Astrocyte (in vitro differentiated cells and primary cell): Measurements from ENCODE around the gene PREX1. TPM values are rescaled to one million over a fixed set of nuclear protein-coding genes. Genes with fewer than 3 reads are reported as not detected.

Experiments
- DNase-seq: peaks from one replicate; pipeline ENCODE4 v3.0.0-alpha.2; 2010; ENCODE audit warnings: low read depth
- FAIRE-seq: peaks from 2 replicates; lab custom pipeline; 2011; peaks lifted over from hg19 to GRCh38; lab: Jason Lieb, UNC
- H2AFZ ChIP-seq: 2 replicates; pipeline ENCODE4 v1.6.0; 2012; ENCODE audit warnings: low read depth, low read length, inconsistent platforms
- H3K27ac ChIP-seq: 2 replicates; pipeline ENCODE4 v1.5.1; 2011; ENCODE audit warnings: low read depth, low read length, inconsistent platforms
- H3K27me3 ChIP-seq: 2 replicates; pipeline ENCODE4 v1.6.0; 2011; ENCODE audit warnings: low read length, inconsistent platforms; ENCODE audit not compliant: insufficient read depth
- H3K36me3 ChIP-seq: 2 replicates; pipeline ENCODE4 v1.5.1; 2011; ENCODE audit warnings: low read length, inconsistent platforms; ENCODE audit not compliant: insufficient read depth
- H3K4me1 ChIP-seq: 2 replicates; pipeline ENCODE4 v1.5.1; 2011; ENCODE audit warnings: low read length, inconsistent platforms; ENCODE audit not compliant: insufficient read depth
- H3K4me2 ChIP-seq: 2 replicates; pipeline ENCODE4 v1.6.0; 2012; ENCODE audit warnings: low read length, inconsistent platforms
- H3K4me3 ChIP-seq: 2 replicates; pipeline ENCODE4 v1.5.1; 2011; ENCODE audit warnings: low read depth, mild to moderate bottlenecking, low read length, inconsistent platforms; ENCODE audit not compliant: insufficient read depth
- H3K79me2 ChIP-seq: 2 replicates; pipeline ENCODE4 v1.6.0; 2012; ENCODE audit warnings: mild to moderate bottlenecking, low read length, inconsistent platforms; ENCODE audit not compliant: insufficient read depth
- H3K9ac ChIP-seq: 2 replicates; pipeline ENCODE4 v1.6.0; 2012; ENCODE audit warnings: mild to moderate bottlenecking, low read length, inconsistent platforms
- H3K9me3 ChIP-seq: 2 replicates; pipeline ENCODE4 v1.5.1; 2012; ENCODE audit warnings: low read depth, mild to moderate bottlenecking, low read length, inconsistent platforms; ENCODE audit not compliant: insufficient read depth
- H4K20me1 ChIP-seq: 2 replicates; pipeline ENCODE4 v1.6.0; 2012; ENCODE audit warnings: low read length, inconsistent platforms; ENCODE audit not compliant: insufficient read depth
- H3K27ac Mint-ChIP-seq: one replicate; pipeline ENCODE4 v1.8.0; 2021; ENCODE audit warnings: mild to moderate bottlenecking, mixed read lengths; ENCODE audit not compliant: unreplicated experiment
- H3K27me3 Mint-ChIP-seq: one replicate; pipeline ENCODE4 v1.8.0; 2021; ENCODE audit warnings: low read depth, mixed read lengths; ENCODE audit not compliant: unreplicated experiment
- H3K36me3 Mint-ChIP-seq: one replicate; pipeline ENCODE4 v1.8.0; 2021; ENCODE audit warnings: low read depth, mixed read lengths; ENCODE audit not compliant: unreplicated experiment
- H3K4me1 Mint-ChIP-seq: one replicate; pipeline ENCODE4 v1.8.0; 2021; ENCODE audit warnings: low read depth, mixed read lengths; ENCODE audit not compliant: unreplicated experiment
- H3K4me3 Mint-ChIP-seq: one replicate; pipeline ENCODE4 v1.8.0; 2021; ENCODE audit warnings: mild to moderate bottlenecking, moderate library complexity, mixed read lengths; ENCODE audit not compliant: unreplicated experiment
- H3K9me3 Mint-ChIP-seq: one replicate; pipeline ENCODE4 v1.8.0; 2021; ENCODE audit warnings: mild to moderate bottlenecking, mixed read lengths; ENCODE audit not compliant: unreplicated experiment
- EZH2 ChIP-seq: IDR thresholded peaks from 2 replicates; pipeline ENCODE4 v1.6.1; 2012; ENCODE audit warnings: mild to moderate bottlenecking, low read length, inconsistent platforms; ENCODE audit not compliant: insufficient read depth
- total RNA-seq: library from RNA; stranded (reverse); gene quantifications from 2 replicates; pipeline ENCODE4 v1.2.1, GENCODE V29; 2021
- TF ChIP-seq, protein P1 (sequence below): IDR thresholded peaks from 2 replicates; pipeline ENCODE4 v1.5.1; 2011; ENCODE audit warnings: low read depth, mild to moderate bottlenecking, inconsistent platforms, low read length, moderate library complexity; ENCODE audit not compliant: insufficient read depth

PREX1 gene
- total RNA-seq, 1 donor from 2014 or later, result 3.5 TPM

DNA sequence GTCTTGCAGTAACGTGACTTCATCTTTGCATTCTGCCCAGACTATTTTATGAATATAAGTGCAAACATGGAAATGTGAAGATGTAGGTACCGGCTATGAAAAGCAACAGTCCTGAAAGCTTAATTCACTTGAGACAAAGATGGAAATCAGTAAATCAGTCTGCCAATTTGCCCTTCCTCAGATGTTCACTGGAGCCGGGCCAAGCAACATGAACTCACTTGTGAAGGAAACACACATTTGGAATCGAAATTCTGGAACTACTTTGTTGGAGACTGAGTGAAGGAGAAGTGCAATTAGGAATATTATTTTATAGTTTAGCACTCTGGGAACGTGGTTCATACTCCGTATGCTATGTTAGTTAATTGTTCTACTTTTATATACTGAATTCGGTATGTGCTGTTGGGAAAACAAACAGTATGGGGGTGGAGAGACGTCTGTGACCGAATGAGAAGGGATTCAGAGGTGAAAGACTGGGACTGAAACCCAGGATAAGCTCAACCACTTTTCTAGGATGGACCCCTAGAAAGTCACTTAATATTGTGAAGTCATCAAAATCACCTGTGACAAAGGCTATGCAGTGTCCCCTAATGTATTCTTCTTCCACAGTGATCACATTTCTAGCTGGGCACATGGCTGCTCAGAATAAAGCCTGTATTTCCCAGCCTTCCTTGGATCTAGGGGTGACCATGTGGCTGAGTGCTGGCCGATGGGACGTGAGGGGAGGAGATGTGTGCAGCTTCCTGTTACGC is 95.5 kb downstream of the PREX1 start:
- peaks cover 8% of the 10 kb centered on the region for H3K4me1 Mint-ChIP-seq
- FAIRE-seq, result no peak
- no peak overlapping the region for H3K27ac Mint-ChIP-seq
- Histone ChIP-seq H3K27ac (no peak overlapping the region), H3K4me1 (peaks cover 7% of the 10 kb centered on the region), H3K4me2 (no peak overlapping the region), H3K27me3 (no peaks in the 10 kb centered on the region), H4K20me1 (peaks cover 9% of the 10 kb centered on the region), H3K9ac (no peak overlapping the region), H3K4me3 (no peak overlapping the region), H3K9me3 (no peaks in the 10 kb centered on the region), H3K79me2 (no peaks in the 10 kb centered on the region), H3K36me3 (no peaks in the 10 kb centered on the region), H2AFZ (no peak overlapping the region)
- TF ChIP-seq, protein P1, sequence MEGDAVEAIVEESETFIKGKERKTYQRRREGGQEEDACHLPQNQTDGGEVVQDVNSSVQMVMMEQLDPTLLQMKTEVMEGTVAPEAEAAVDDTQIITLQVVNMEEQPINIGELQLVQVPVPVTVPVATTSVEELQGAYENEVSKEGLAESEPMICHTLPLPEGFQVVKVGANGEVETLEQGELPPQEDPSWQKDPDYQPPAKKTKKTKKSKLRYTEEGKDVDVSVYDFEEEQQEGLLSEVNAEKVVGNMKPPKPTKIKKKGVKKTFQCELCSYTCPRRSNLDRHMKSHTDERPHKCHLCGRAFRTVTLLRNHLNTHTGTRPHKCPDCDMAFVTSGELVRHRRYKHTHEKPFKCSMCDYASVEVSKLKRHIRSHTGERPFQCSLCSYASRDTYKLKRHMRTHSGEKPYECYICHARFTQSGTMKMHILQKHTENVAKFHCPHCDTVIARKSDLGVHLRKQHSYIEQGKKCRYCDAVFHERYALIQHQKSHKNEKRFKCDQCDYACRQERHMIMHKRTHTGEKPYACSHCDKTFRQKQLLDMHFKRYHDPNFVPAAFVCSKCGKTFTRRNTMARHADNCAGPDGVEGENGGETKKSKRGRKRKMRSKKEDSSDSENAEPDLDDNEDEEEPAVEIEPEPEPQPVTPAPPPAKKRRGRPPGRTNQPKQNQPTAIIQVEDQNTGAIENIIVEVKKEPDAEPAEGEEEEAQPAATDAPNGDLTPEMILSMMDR, result no peak
- peaks cover 5% of the 10 kb centered on the region for H3K36me3 Mint-ChIP-seq
- H3K27me3 Mint-ChIP-seq, result peaks cover 4% of the 10 kb centered on the region
- H3K4me3 Mint-ChIP-seq, result no peak overlapping the region
- no peak for DNase-seq
- H3K9me3 Mint-ChIP-seq, result peaks cover 13% of the 10 kb centered on the region

DNA sequence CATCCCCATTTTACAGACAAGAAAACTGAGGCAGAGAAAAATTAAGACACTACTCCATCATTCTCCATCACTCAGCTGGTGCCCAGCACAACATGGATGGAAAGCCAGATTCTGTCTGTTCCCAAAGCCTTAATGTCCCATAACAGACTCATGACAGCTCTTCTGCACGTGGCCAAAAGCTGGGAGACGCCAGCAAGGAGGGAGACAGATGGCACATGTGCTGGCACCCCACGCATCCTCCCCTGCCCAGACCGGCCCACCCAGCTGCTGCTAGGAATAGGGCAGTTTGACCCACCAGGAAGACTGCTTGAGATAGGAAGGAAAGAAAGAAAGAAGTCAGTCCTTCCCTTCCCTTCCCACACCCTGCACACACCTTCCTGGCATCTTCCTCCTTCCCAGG is 96.3 kb downstream of the PREX1 start:
- no peak overlapping the region for H3K4me2 ChIP-seq
- peaks cover 7% of the 10 kb centered on the region for H3K4me1 ChIP-seq
- H3K4me3 Mint-ChIP-seq, result no peak overlapping the region
- TF ChIP-seq, protein P1, result no peak
- no peak for TF ChIP-seq EZH2
- H3K36me3 Mint-ChIP-seq, result peaks cover 5% of the 10 kb centered on the region
- no peak for FAIRE-seq
- no peaks in the 10 kb centered on the region for H3K79me2 ChIP-seq
- H3K4me1 Mint-ChIP-seq, result peaks cover 8% of the 10 kb centered on the region
- DNase-seq, result no peak
- H3K4me3 ChIP-seq, result no peak overlapping the region
- H3K36me3 ChIP-seq, result no peaks in the 10 kb centered on the region
- H3K27me3 Mint-ChIP-seq, result peaks cover 4% of the 10 kb centered on the region
- H4K20me1 ChIP-seq, result peaks cover 9% of the 10 kb centered on the region
- no peak overlapping the region for H3K27ac ChIP-seq
- H2AFZ ChIP-seq, result no peak overlapping the region
- H3K27me3 ChIP-seq, result no peaks in the 10 kb centered on the region
- no peaks in the 10 kb centered on the region for H3K9me3 ChIP-seq
- H3K27ac Mint-ChIP-seq, result no peak overlapping the region
- peaks cover 13% of the 10 kb centered on the region for H3K9me3 Mint-ChIP-seq
- no peak overlapping the region for H3K9ac ChIP-seq

DNA sequence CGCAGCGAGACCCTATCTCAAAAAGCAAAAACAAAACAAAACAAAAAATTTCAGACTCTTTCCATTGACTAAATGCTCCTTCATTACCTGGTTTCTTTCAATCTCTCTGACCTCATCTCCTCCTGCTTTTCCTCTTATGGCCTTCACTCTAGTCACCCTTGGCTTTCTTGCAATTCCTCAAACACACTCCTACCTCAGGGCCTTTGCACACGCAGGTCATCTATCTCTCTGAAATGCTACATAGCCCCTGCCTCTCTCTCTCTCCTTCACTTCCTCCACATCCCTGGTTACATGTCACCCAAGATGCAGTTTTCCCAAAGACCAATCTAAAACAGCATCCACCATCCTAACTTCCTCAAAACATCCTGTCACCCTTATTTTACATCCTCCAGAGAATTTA is 96.8 kb downstream of the PREX1 start:
- no peak for DNase-seq
- no peak overlapping the region for H2AFZ ChIP-seq
- Mint-ChIP-seq H3K4me3 (no peak overlapping the region), H3K27me3 (peaks cover under 1% of the 10 kb centered on the region), H3K27ac (no peak overlapping the region), H3K4me1 (peaks cover 5% of the 10 kb centered on the region), H3K36me3 (peaks cover 5% of the 10 kb centered on the region), H3K9me3 (peaks cover 10% of the 10 kb centered on the region)
- TF ChIP-seq EZH2, result no peak
- TF ChIP-seq, protein P1, result no peak
- H3K27ac ChIP-seq, result no peak overlapping the region
- no peaks in the 10 kb centered on the region for H3K79me2 ChIP-seq
- H3K4me1 ChIP-seq, result peaks cover 7% of the 10 kb centered on the region
- H3K4me3 ChIP-seq, result no peak overlapping the region
- H3K27me3 ChIP-seq, result no peaks in the 10 kb centered on the region
- H3K9me3 ChIP-seq, result no peaks in the 10 kb centered on the region
- no peak overlapping the region for H3K9ac ChIP-seq
- H3K36me3 ChIP-seq, result no peaks in the 10 kb centered on the region
- peaks cover 9% of the 10 kb centered on the region for H4K20me1 ChIP-seq
- FAIRE-seq, result no peak
- H3K4me2 ChIP-seq, result no peak overlapping the region
